ENCODE data around the gene SARM1.
"Not testable (repeated sequence)": the region's sequence is repeated elsewhere in the genome, so short reads cannot be mapped to it uniquely, and the experiment has no call there.

The SARM1 gene

DNA sequence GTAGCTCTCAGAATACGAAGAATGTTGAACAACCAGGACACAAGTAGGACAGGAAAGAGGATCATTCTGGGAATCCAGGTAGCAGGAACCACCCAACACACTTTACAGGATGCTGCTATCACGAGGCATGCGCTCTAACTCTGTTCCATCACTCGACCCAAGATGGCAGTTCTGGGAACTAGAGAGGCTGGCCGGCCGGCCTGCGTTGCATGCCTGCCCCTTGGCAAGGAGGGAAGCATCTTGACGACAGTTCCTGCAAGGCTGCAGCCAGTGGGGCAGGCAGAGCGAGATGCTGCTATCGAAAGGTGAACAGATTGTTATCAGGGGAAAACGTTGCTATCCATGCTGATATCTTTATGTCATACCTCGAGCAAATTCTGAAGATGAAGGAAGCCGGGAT lies 53.7 kb downstream of the SARM1 start:
- DNase-seq (ENCODE audit: low spot score): no peak

DNA sequence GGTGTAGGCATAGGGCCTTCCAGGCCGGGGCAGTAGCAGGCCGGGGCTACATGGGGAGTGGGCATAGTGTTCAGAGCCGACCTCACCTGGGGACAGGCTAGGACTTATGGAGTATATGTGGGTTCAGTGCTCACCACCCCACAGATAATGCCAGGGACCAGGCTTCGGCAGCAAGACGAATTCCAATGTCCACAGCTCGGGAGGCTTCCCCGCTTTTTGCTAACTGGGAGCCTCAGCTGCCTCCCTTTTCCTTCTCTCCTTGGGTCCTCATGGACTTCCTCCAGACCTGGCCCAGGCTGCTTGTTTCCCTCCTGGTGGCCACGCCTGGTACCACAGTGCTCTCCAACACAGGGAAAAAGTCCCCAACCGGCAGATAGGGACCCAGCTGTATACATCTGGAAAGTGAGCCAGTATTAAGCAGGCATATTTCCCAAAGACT lies 54.6 kb downstream of the SARM1 start:
- no peak for DNase-seq (ENCODE audit: low spot score)

- no peak for DNase-seq (ENCODE audit: low spot score)
Observed at GRCh38 chr17:28427371-28427770, 55.9 kb downstream of the SARM1 start.

GRCh38 chr17:28427982-28428381 lies 56.5 kb downstream of the SARM1 start:
- not testable (repeated sequence) for DNase-seq (ENCODE audit: low spot score)

DNA sequence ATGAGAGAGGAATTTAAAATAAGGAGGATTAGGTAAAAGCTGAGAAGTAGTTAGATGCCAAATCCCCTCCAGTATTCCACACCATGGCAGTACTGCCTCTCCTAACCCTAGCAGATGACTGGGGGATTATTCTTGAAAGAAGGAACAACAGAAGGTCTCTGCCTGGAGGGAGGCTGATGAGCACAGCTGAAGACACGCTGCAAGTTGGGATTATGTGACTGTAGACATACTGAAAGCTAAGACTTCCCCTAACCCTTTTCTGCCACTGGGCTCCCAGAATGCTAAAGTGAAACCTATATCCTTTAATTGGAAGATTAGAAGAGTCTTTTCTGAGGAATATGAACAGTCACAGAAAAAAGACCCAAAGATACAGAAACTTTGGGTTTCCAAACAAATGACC lies 62.2 kb downstream of the SARM1 start:
- no peak for DNase-seq (ENCODE audit: low spot score)

DNA sequence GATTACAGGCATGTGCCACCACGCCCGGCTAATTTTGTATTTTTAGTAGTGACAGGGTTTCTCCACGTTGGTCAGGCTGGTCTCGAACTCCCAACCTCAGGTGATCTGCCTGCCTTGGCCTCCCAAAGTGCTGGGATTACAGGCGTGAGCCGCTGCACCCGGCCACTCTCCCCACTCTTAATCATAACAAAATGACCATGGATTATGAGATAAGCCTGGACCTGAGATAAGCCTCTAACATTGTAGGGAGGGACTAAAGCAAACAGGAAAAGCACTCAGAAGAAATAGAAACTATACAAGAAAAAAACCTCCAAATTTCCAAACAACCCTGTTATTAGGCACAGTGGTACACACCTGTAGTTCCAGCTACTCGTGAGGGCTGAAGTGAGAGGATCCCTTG lies 62.8 kb downstream of the SARM1 start:
- not testable (repeated sequence) for DNase-seq (ENCODE audit: low spot score)

DNA sequence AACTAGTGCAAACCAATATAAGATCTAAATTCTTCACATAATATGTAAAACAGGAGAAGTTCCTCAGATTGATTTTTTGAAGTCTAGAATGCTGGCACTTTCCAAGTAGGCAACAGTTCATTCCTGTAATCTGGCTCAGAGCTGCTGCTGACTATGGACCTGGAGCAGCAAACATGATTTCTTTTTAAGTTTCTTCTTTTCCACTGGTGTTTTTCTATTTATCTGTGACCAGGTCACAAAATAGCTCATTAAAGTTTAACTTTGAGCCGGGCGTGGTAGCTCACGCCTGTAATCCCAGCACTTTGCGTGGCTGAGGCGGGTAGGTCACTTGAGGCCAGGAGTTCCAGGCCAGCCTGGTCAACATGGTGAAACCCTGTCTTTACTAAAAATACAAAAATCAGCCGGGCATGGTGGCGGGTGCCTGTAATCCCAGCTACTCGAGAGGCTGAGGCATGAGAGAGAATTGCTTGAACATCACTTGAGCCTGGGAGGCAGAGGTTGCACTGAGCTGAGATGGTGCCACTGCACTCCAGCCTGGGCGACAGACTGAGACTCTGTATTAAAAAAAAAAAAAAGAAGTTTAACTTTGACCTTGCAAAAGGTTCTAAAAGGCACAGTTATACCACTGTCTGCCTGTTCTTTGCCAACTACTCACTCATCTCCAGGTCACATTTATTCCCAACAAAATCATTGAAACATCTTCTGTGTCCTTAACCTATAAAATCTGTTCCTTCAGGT lies 72.6 kb downstream of the SARM1 start:
- no peak for DNase-seq (ENCODE audit: low spot score)

GRCh38 chr17:28446716-28447395 lies 75.4 kb downstream of the SARM1 start:
- DNase-seq (ENCODE audit: low spot score): no peak

DNA sequence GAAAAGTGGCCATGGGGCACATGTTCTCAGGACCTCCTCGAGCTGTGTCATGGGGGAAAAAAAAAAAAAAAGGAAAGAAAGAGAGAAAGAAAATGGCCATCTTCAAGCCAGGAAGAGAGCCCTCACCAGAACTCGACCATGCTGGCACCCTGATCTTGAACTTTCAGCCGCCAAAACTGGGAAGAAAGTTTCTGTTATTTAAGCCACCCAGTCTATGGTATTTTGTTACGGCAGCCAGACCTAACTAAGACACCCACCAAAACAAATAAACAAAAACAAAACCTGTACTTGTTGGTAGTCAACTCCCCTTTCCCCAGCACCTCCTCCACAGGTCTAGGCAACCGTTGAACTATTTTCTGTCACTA lies 75.9 kb downstream of the SARM1 start:
- no peak for DNase-seq (ENCODE audit: low spot score)

DNA sequence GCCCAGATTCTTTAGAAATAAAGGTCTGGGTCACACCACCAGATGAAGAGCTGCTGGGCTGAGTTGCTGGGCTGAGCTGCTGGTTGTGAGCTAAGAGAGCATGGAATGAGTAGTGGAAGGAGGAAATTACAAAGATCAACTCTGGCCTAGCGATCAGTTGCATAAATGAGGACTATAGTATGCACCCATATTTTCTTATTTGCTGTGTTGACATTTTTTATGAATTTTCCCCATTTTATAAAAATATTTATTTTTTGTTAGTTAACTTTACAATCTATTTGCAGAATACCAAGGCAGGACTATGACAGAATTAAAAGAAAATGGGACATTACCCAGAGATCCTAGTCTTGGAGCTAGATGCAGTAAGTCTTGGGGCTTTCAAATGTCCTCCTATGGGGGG lies 78.4 kb downstream of the SARM1 start:
- no peak for DNase-seq (ENCODE audit: low spot score)
